GM12878 (cell line): ENCODE measurements around the gene FOXL1. TPM values are rescaled to one million over a fixed set of nuclear protein-coding genes. Genes with fewer than 3 reads are reported as not detected.

Source experiments
- ATAC-seq: fragments of 200-7000 bp; cut with Tn5 transposase; 3 replicates; pipeline ENCODE4 v1.9.1; 2020; ENCODE audit warnings: mild to moderate bottlenecking, moderate library complexity
- BruUV-seq: library from RNA; stranded (reverse); fragments of 400-500 nt; replicated peaks from 2 replicates; lab custom pipeline; 2021; lab: Mats Ljungman, UMichigan
- CTCF ChIA-PET: fragments of 300-600 bp; sonication (Branson Sonifier 250); formaldehyde crosslinking; extraction: SDS; loops from one replicate; lab custom pipeline; 2021; ENCODE audit warnings: inconsistent platforms; lab: Yijun Ruan, JAX
- POLR2A ChIA-PET: fragments of 350-600 bp; formaldehyde crosslinking; extraction: SDS; loops from one replicate; lab custom pipeline; 2021; ENCODE audit warnings: inconsistent platforms; lab: Charles Lee
- RAD21 ChIA-PET: fragments of 300-600 bp; sonication (Branson Sonifier 250); formaldehyde crosslinking; loops from one replicate; lab custom pipeline; 2023; ENCODE audit warnings: antibody characterized with exemption; ENCODE audit not compliant: unreplicated experiment; lab: Charles Lee
- SMC1A ChIA-PET: fragments of 300-600 bp; sonication (Branson Sonifier 250); formaldehyde crosslinking; loops from one replicate; lab custom pipeline; 2023; ENCODE audit not compliant: unreplicated experiment, uncharacterized antibody; lab: Charles Lee
- DNase-seq: peaks from one replicate; pipeline ENCODE4 v3.0.0-alpha.2; 2011; ENCODE audit warnings: low read depth, low spot score
- FAIRE-seq: peaks from 3 replicates; lab custom pipeline; 2011; peaks lifted over from hg19 to GRCh38; lab: Jason Lieb, UNC
- H2AFZ ChIP-seq: 2 replicates; pipeline ENCODE4 v1.6.0; 2011; ENCODE audit warnings: low read depth, low read length, control low read depth; ENCODE audit not compliant: control insufficient read depth
- H3K27ac ChIP-seq: 2 replicates; pipeline ENCODE4 v1.5.1; 2011; ENCODE audit warnings: control low read depth; ENCODE audit not compliant: control insufficient read depth, insufficient read depth
- H3K27me3 ChIP-seq, 2 experiments: replicated peaks in 1 of 2; 2 replicates each; pipeline versions ENCODE4 v1.6.0 to v1.6.1; 2011; ENCODE audit warnings: low read length in 1 of 2; ENCODE audit not compliant: control insufficient read depth in 2 of 2, insufficient read depth in 2 of 2
- H3K36me3 ChIP-seq, 2 experiments: 2 replicates each; pipeline ENCODE4 v1.5.1; 2011; ENCODE audit warnings: low read length in 1 of 2; ENCODE audit not compliant: control insufficient read depth in 2 of 2, insufficient read depth in 2 of 2
- H3K4me1 ChIP-seq: 2 replicates; pipeline ENCODE4 v1.6.1; 2011; ENCODE audit warnings: mild to moderate bottlenecking, low read length, moderate library complexity, mixed read lengths; ENCODE audit not compliant: control insufficient read depth, insufficient read depth
- H3K4me2 ChIP-seq: 2 replicates; pipeline ENCODE4 v1.6.0; 2011; ENCODE audit warnings: control low read depth; ENCODE audit not compliant: control insufficient read depth, insufficient read depth
- H3K4me3 ChIP-seq: fragments of 200-600 bp; sonication (generic); 2 replicates; pipeline ENCODE4 v1.5.1; 2016
- H3K79me2 ChIP-seq: 2 replicates; pipeline ENCODE4 v1.6.0; 2011; ENCODE audit warnings: low read length; ENCODE audit not compliant: control insufficient read depth, insufficient read depth
- H3K9ac ChIP-seq: 2 replicates; pipeline ENCODE4 v1.8.0; 2011; ENCODE audit warnings: low read length, control low read depth, mixed read lengths; ENCODE audit not compliant: control insufficient read depth, insufficient read depth
- H3K9me3 ChIP-seq: replicated peaks from 3 replicates; pipeline ENCODE4 v1.5.1; 2011; ENCODE audit warnings: mild to moderate bottlenecking, low read length; ENCODE audit not compliant: control insufficient read depth, insufficient read depth
- H4K20me1 ChIP-seq: 2 replicates; pipeline ENCODE4 v1.6.0; 2011; ENCODE audit not compliant: control insufficient read depth, insufficient read depth
- KLF5 ChIP-seq: fragments of 450-650 bp; IDR thresholded peaks from 2 replicates; pipeline ENCODE4 v1.6.1; 2014; ENCODE audit warnings: mild to moderate bottlenecking; ENCODE audit not compliant: partially characterized antibody
- MYC ChIP-seq: IDR thresholded peaks from 2 replicates; pipeline ENCODE4 v1.6.1; 2011; ENCODE audit warnings: mild to moderate bottlenecking, low read length, moderate library complexity, inconsistent platforms; ENCODE audit not compliant: insufficient read depth, insufficient replicate concordance, insufficient read length, severe bottlenecking
- PML ChIP-seq: IDR thresholded peaks from 2 replicates; pipeline ENCODE4 v1.6.1; 2012; ENCODE audit warnings: low read length, inconsistent platforms
- SREBF2 ChIP-seq: IDR thresholded peaks from 2 replicates; pipeline ENCODE4 v1.6.1; 2012; ENCODE audit warnings: mild to moderate bottlenecking, low read length
- STAT3 ChIP-seq: IDR thresholded peaks from 2 replicates; pipeline ENCODE4 v1.6.1; 2011; ENCODE audit warnings: low read depth, low read length, improper control_type of control experiment
- SUZ12 ChIP-seq: fragments of 200-600 bp; sonication (generic); IDR thresholded peaks from one replicate; pipeline ENCODE4 v1.6.1; 2018; ENCODE audit warnings: antibody characterized with exemption, mild to moderate bottlenecking; ENCODE audit not compliant: unreplicated experiment
- TBL1XR1 ChIP-seq: IDR thresholded peaks from 2 replicates; pipeline ENCODE4 v1.6.1; 2012; ENCODE audit warnings: low read depth, low read length, improper control_type of control experiment
- WGBS: methylation state at CpG from one replicate; pipeline ENCODE4 v1.1.6; 2016; ENCODE audit warnings: low lambda C conversion rate; ENCODE audit not compliant: insufficient replicate concordance, insufficient coverage; ENCODE audit errors: missing lambda C conversion rate; 5-methylcytosine and 5-hydroxymethylcytosine counted together
- in situ Hi-C: fragments of 300-500 bp; cut with MboI; formaldehyde crosslinking; loops from 9 replicates; pipeline ENCODE4 v1.14.3; 2018; ENCODE audit warnings: mixed read lengths
- intact Hi-C: fragments of 100-400 bp; cut with micrococcal nuclease; formaldehyde crosslinking; loops from one replicate; pipeline ENCODE4 v1.14.2; 2022; ENCODE audit not compliant: unreplicated experiment
- polyA plus RNA-seq, 11 experiments: library from polyadenylated mRNA; depleted of rRNA in 4 of 11; unstranded in 6 of 11; stranded (reverse) in 5 of 11; fragments of >200 nt; fragmentation: Nextera tagmentation in 4 of 11; fragmentation: Illumina TruSeq in 1 of 11; extraction: Ambion mirVana in 4 of 11; extraction: Trizol in 1 of 11; gene quantifications; 1 replicate in 1 of 11; 2 replicates in 10 of 11; pipeline versions ENCODE4 v1.2.1 to v1.2.3, GENCODE V29; 2011 to 2016; ENCODE audit warnings: inconsistent platforms in 2 of 11, missing spikeins in 2 of 11, low read depth in 1 of 11
- total RNA-seq, 4 experiments: library from RNA; depleted of rRNA in 3 of 4; stranded (reverse); fragments of >200 nt in 3 of 4; fragmentation: Illumina TruSeq in 1 of 4; extraction: Trizol in 1 of 4; gene quantifications; 2 replicates each; pipeline versions ENCODE4 v1.2.1 to v1.2.3, GENCODE V29; 2013 to 2021
- TF ChIP-seq, protein P1 (sequence below): fragments of 450-650 bp; IDR thresholded peaks from 2 replicates; pipeline ENCODE4 v1.6.1; 2016; ENCODE audit warnings: mild to moderate bottlenecking
- TF ChIP-seq, protein P2 (sequence below): fragments of 450-650 bp; IDR thresholded peaks from 2 replicates; pipeline ENCODE4 v1.6.1; 2017; ENCODE audit warnings: mild to moderate bottlenecking, moderate library complexity
- TF ChIP-seq, protein P3 (sequence below): IDR thresholded peaks from 2 replicates; pipeline ENCODE4 v1.6.1; 2011; ENCODE audit warnings: mild to moderate bottlenecking, low read depth, low read length, moderate library complexity; ENCODE audit not compliant: insufficient replicate concordance

The FOXL1 gene
- total and polyA plus RNA-seq, 10 of the 15 experiments (the other 5 are each of a cell fraction or from before 2014, with no cell fraction given): 0.05 TPM; not detected in 9

DNA sequence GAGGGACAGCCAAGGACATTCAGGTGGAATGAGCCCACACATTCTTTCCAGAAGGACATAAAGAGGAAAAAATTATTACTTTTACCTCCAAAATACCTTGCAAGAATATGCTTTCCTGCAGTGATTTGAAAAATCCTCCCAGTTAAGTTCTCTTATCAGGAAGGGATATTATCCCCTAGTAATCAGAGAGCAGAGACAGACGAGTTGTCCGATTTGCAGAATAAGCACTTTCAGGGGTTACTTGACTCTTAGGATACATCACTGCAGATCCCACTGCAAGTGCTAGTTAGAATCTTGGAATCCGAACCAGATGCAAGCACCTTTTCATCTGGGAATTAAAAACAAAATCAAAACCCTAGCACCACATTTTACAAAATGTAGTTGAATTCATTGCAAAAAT is 33.6 kb downstream of the FOXL1 start:
- CTCF ChIA-PET: no interaction called here
- intact Hi-C loops (no loop called here), in situ Hi-C loops (no loop called here)
- Histone ChIP-seq H4K20me1 (no peaks in the 10 kb centered on the region), H3K27me3 (peaks cover 0 to 1% of the 10 kb centered on the region in 2 experiments; a peak in 2 of 4 replicates), H3K4me2 (no peak overlapping the region), H3K4me3 (no peak overlapping the region), H3K27ac (no peak overlapping the region), H3K9me3 (no peaks in the 10 kb centered on the region), H3K36me3 (no peaks in the 10 kb centered on the region), H3K4me1 (no peaks in the 10 kb centered on the region), H2AFZ (no peak overlapping the region), H3K79me2 (no peaks in the 10 kb centered on the region), H3K9ac (no peak overlapping the region)
- ATAC-seq (no peak), DNase-seq (no peak), FAIRE-seq (no peak)
- POLR2A ChIA-PET: no interaction called here
- TF ChIP-seq PML: no peak
- SMC1A ChIA-PET: interaction anchor here (1.2 to 1.6 kb wide), 2 partner anchors 9 to 53 kb away, joined by 3 to 7 read pairs; no protein-coding TSS in a partner anchor
- no TSS peak for BruUV-seq
- 41% methylated on average over 3 of the region's 3 CpGs for whole genome bisulfite sequencing
- RAD21 ChIA-PET: no interaction called here

- Histone ChIP-seq H3K27me3 (peaks cover 0 to 1% of the 10 kb centered on the region in 2 experiments; a peak in 3 of 4 replicates), H3K4me3 (no peak overlapping the region), H3K4me1 (no peaks in the 10 kb centered on the region), H3K36me3 (no peaks in the 10 kb centered on the region), H4K20me1 (no peaks in the 10 kb centered on the region), H2AFZ (no peak overlapping the region), H3K4me2 (no peak overlapping the region), H3K79me2 (no peaks in the 10 kb centered on the region), H3K9me3 (no peaks in the 10 kb centered on the region), H3K27ac (no peak overlapping the region), H3K9ac (no peak overlapping the region)
- DNase-seq: no peak
- intact Hi-C loops: no loop called here
- no peak for FAIRE-seq
- SMC1A ChIA-PET: interaction anchor here (1.0 to 1.5 kb wide), 4 partner anchors 15 to 49 kb away, joined by 3 to 5 read pairs (median 4); no protein-coding TSS in a partner anchor
- no peak for ATAC-seq
- 54% methylated on average over 5 of the region's 5 CpGs for WGBS
- in situ Hi-C loops: no loop called here
- RAD21 ChIA-PET: no interaction called here
- no TSS peak for BruUV-seq
- CTCF ChIA-PET: no interaction called here
- POLR2A ChIA-PET: interaction anchor here (0.6 kb wide), 1 partner anchor 835 kb away, joined by 4 read pairs; no protein-coding TSS in a partner anchor
- no peak for TF ChIP-seq KLF5
- no peak for TF ChIP-seq SREBF2
- TF ChIP-seq TBL1XR1: no peak
- TF ChIP-seq, protein P1, sequence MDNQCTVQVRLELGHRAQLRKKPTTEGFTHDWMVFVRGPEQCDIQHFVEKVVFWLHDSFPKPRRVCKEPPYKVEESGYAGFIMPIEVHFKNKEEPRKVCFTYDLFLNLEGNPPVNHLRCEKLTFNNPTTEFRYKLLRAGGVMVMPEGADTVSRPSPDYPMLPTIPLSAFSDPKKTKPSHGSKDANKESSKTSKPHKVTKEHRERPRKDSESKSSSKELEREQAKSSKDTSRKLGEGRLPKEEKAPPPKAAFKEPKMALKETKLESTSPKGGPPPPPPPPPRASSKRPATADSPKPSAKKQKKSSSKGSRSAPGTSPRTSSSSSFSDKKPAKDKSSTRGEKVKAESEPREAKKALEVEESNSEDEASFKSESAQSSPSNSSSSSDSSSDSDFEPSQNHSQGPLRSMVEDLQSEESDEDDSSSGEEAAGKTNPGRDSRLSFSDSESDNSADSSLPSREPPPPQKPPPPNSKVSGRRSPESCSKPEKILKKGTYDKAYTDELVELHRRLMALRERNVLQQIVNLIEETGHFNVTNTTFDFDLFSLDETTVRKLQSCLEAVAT: no peak
- TF ChIP-seq SUZ12: no peak
- TF ChIP-seq, protein P2, sequence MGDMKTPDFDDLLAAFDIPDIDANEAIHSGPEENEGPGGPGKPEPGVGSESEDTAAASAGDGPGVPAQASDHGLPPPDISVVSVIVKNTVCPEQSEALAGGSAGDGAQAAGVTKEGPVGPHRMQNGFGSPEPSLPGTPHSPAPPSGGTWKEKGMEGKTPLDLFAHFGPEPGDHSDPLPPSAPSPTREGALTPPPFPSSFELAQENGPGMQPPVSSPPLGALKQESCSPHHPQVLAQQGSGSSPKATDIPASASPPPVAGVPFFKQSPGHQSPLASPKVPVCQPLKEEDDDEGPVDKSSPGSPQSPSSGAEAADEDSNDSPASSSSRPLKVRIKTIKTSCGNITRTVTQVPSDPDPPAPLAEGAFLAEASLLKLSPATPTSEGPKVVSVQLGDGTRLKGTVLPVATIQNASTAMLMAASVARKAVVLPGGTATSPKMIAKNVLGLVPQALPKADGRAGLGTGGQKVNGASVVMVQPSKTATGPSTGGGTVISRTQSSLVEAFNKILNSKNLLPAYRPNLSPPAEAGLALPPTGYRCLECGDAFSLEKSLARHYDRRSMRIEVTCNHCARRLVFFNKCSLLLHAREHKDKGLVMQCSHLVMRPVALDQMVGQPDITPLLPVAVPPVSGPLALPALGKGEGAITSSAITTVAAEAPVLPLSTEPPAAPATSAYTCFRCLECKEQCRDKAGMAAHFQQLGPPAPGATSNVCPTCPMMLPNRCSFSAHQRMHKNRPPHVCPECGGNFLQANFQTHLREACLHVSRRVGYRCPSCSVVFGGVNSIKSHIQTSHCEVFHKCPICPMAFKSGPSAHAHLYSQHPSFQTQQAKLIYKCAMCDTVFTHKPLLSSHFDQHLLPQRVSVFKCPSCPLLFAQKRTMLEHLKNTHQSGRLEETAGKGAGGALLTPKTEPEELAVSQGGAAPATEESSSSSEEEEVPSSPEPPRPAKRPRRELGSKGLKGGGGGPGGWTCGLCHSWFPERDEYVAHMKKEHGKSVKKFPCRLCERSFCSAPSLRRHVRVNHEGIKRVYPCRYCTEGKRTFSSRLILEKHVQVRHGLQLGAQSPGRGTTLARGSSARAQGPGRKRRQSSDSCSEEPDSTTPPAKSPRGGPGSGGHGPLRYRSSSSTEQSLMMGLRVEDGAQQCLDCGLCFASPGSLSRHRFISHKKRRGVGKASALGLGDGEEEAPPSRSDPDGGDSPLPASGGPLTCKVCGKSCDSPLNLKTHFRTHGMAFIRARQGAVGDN: no peak
- TF ChIP-seq STAT3: no peak
- TF ChIP-seq, protein P3, sequence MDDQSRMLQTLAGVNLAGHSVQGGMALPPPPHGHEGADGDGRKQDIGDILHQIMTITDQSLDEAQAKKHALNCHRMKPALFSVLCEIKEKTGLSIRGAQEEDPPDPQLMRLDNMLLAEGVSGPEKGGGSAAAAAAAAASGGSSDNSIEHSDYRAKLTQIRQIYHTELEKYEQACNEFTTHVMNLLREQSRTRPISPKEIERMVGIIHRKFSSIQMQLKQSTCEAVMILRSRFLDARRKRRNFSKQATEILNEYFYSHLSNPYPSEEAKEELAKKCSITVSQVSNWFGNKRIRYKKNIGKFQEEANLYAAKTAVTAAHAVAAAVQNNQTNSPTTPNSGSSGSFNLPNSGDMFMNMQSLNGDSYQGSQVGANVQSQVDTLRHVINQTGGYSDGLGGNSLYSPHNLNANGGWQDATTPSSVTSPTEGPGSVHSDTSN: no peak
- TF ChIP-seq MYC: no peak
Measured at GRCh38 chr16:86614699-86615098, 36.4 kb downstream of the FOXL1 start.
